A172 (cell line): Measurements from ENCODE around the gene PDIA2. TPM values are rescaled to one million over a fixed set of nuclear protein-coding genes. Genes with fewer than 3 reads are reported as not detected.
"Not testable (repeated sequence)": the region's sequence is repeated elsewhere in the genome, so short reads cannot be mapped to it uniquely, and the experiment has no call there.

ENCODE experiments used
- DNase-seq: peaks from one replicate; pipeline ENCODE4 v3.0.0-alpha.2; 2015; ENCODE audit warnings: low spot score
- total RNA-seq: library from RNA; depleted of rRNA; stranded (reverse); fragments of >200 nt; shearing (Covaris generic); gene quantifications from 2 replicates; pipeline ENCODE4 v1.2.3, GENCODE V29; 2014; rRNA removed

PDIA2 gene, protein sequence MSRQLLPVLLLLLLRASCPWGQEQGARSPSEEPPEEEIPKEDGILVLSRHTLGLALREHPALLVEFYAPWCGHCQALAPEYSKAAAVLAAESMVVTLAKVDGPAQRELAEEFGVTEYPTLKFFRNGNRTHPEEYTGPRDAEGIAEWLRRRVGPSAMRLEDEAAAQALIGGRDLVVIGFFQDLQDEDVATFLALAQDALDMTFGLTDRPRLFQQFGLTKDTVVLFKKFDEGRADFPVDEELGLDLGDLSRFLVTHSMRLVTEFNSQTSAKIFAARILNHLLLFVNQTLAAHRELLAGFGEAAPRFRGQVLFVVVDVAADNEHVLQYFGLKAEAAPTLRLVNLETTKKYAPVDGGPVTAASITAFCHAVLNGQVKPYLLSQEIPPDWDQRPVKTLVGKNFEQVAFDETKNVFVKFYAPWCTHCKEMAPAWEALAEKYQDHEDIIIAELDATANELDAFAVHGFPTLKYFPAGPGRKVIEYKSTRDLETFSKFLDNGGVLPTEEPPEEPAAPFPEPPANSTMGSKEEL
- total RNA-seq = 0.29 and 0.41 TPM in 2 replicates

DNA sequence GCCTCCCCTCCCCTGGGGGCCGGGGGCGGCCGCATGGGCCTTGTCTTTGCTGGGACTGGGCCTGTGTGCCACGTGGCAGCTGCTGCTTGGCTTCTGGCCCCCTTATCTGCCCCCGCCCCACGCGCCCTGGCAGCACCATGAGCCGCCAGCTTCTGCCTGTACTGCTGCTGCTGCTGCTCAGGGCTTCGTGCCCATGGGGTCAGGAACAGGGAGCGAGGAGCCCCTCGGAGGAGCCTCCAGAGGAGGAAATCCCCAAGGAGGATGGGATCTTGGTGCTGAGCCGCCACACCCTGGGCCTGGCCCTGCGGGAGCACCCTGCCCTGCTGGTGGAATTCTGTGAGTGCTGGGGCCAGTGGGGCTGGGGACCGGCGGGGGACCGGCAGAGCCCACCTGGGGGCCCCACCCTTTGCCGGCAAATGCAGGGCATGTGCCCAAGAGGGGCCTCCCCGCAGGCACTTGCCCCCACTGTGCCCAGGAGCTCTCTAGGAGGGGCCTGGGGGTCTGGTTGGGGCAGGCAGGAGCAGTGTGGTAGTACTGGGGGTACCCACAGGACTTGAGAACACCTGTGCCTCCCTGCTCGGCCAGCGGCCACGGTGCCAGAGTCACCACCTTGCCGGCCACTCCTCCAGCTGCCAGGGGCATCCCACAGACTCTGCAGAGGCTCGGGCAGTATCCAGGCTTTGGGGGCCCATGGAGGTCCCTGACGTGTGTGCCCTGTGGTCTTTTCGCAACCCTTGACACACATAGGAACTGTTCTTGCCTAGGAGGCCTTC lies at the start of gene PDIA2:
TSS of gene PDIA2 (plus strand) at position 132 of the 773 bp plus-strand sequence. CDS start at position 138, 6 bp downstream.
- no peak for DNase-seq

- peak; percentile 87 for DNase-seq
Observed at GRCh38 chr16:234468-235305, 48.3 kb upstream of the PDIA2 start, which contains the start of gene FAM234A. Gene FAM234A, plus strand, starts transcription at chr16:234821. Its CDS starts 19,593 bp downstream, at chr16:254414.

- no peak for DNase-seq
Observed at GRCh38 chr16:239948-240277, 43.1 kb upstream of the PDIA2 start.

DNA sequence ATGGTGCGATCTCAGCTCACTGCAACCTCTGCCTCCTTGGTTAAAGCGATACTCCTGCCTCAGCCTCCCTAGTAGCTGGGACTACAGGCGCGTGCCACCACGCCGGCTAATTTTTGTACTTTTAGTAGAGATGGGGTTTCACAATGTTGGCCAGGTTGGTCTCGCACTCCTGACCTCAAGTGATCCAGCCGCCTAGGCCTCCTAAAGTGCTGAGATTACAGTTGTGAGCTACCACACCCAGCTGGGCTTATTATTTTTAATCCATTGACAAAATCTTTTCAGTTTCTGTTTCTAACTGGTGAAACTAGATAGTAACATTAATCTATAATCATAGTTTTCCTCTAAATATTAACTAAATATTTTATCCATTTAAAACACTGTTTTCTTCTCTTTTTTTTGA lies 42.4 kb upstream of the PDIA2 start:
- DNase-seq = no peak

DNA sequence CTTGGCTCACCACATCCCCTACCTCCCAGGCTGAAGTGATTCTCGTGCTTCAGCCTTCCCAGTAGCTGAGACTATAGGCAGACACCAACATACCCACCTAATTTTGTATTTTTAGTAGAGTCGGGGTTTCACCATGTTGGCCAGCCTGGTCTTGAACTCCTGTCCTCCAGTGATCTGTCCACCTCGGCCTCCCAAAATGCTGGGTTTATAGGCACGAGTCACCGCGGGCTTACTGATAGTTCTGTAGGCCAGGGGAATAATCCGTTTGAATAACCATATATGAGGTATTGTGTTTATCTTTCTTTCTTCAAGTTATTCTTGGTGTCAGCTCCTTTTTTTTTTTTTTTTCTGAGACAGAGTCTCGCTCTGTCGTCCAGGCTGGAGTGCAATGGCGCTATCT lies 40.7 kb upstream of the PDIA2 start:
- no peak for DNase-seq

- DNase-seq = no peak
Observed at GRCh38 chr16:243348-243747, 39.6 kb upstream of the PDIA2 start.

DNA sequence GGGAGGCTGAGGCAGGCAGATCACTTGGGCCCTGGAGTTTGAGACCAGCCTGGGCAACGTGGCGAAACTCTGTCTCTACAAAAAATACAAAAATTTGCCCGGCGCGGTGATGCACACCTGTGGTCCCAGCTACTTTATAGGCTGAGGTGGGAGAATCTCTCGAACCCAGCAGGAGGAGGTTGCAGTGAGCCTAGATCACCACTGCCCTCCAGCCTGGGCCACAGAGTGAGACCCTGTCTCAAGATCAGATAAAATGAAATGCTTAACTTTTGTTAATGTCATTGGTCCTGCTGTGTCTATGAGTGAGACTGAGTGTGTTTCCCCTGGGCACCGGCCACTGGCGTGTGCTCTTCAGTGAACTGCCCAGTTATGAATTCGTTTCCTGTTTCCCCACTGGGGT lies 37.9 kb upstream of the PDIA2 start:
- no peak for DNase-seq

- DNase-seq = no peak
Observed at GRCh38 chr16:247027-247426, 35.9 kb upstream of the PDIA2 start.

DNA sequence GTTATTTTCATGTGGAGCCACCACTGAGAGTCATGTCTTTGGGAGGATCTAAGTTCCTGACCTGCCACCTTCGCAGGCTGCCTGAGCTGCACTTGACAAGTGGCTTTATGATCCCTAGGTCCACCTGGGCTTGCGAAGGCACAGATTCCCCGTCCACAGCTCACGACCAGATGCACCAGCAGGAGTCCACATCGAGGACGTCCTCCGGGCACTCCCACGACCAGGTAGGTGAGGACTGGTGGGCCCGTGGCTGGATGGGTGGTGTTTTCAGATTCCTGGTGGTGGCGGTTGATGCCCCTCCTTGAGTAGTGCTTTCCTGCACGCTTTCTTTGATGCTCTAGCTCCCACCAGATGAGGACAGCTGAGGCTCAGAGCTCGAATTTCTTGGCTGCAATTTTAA lies 33.5 kb upstream of the PDIA2 start:
- DNase-seq = no peak

DNA sequence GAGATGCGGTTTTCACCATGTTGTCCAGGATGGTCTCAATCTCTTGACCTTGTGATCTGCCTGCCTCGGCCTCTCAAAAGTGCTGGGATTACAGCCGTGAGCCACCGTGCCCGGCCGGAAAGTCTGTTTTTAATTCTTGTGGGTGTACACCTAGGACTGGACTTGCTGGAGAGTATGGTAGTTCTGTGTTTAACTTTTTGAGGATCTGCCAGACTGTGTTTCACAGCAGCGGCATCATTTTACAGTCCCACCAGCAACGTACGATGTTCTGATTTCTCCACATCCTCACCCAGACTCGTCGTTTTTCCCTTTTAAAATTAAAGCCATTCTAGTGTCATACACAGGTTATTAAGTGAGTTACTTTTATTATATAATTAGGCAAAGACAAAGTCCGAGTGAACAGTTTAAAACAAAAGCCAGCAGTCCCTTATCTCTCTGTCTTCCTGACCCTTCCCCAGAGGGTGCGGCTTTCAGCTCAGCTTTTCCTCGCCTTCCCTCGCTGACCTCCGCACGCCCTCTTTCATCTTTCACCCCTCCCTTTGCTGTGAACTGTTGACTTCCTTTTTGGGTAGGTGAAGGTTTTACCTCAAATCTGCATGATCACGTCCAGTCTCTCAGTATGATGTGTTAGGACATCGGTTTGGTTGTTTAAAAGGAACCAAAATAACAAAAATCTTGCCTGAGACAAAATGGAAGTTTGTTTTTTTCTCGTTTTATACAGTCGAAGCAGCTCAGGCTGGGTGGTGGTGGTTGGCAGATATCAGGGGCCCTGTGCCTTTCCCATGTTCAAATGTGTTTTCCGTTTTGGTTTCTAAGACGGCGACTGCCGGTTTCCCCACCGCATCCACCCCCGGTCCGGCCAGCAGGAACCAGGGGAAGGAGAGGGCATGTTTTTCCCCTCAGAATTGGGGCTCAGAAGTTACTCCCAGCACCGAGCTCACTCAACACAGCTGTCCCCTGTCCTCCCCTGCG lies 30.3 kb upstream of the PDIA2 start:
- no peak for DNase-seq

- no peak for DNase-seq
Observed at GRCh38 chr16:253833-254232, 29.1 kb upstream of the PDIA2 start.

DNA sequence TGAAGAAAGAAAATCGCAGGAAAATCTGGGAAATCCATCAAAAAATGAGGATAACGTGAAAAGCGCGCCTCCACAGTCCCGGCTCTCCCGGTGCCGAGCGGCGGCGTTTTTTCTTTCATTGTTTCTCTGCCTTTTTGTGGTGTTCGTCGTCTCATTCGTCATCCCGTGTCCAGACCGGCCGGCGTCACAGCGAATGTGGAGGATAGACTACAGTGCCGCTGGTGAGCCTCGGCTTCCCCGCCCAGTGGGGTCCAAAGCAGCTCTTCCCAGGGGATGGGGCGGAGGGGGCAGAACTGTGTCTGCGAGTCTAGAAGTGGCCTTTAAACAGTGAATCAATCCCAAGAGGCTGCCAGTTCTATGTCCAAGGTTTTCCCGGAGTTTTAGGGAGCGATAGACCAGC lies 28.5 kb upstream of the PDIA2 start:
- DNase-seq = no peak

DNA sequence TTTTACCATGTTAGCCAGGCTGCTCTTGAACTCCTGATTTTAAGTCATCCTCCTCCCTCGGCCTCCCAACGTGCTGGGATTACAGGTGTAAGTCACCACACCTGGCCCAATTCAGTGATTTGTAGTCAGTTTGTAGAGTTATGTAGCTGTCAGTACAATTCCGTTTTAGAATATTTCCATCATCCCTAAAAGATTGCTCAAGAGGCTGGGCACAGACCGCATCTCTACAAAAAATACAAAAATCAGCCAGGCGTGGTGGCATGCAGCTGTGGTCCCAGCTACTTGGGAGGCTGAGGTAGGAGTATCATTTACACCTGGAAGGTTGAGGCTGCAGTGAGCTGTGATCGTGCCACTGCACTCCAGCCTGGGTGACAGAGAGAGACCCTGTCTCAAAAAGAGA lies 27.8 kb upstream of the PDIA2 start:
- DNase-seq = no peak

GRCh38 chr16:258091-258490 lies 24.9 kb upstream of the PDIA2 start:
- not testable (repeated sequence) for DNase-seq

DNA sequence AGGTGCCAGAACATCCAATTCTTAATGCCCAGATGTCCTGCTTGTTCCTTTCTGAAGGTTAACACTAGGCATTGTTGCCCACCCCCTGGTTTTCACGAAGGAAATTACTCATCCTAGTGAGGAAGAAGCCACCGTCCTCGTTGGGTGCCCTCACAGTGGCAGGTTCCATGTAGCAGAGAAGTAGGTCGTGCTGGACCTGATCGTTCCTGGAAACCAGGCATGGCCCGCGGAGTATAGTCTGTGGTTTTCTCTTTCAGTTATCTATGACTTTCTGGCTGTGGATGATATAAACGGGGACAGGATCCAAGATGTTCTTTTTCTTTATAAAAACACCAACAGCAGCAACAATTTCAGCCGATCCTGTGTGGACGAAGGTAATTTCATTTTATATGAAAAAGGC lies 23.7 kb upstream of the PDIA2 start:
- no peak for DNase-seq

- no peak for DNase-seq
Observed at GRCh38 chr16:259814-260253, 23.1 kb upstream of the PDIA2 start.

GRCh38 chr16:260326-260725 lies 22.6 kb upstream of the PDIA2 start:
- DNase-seq = no peak

DNA sequence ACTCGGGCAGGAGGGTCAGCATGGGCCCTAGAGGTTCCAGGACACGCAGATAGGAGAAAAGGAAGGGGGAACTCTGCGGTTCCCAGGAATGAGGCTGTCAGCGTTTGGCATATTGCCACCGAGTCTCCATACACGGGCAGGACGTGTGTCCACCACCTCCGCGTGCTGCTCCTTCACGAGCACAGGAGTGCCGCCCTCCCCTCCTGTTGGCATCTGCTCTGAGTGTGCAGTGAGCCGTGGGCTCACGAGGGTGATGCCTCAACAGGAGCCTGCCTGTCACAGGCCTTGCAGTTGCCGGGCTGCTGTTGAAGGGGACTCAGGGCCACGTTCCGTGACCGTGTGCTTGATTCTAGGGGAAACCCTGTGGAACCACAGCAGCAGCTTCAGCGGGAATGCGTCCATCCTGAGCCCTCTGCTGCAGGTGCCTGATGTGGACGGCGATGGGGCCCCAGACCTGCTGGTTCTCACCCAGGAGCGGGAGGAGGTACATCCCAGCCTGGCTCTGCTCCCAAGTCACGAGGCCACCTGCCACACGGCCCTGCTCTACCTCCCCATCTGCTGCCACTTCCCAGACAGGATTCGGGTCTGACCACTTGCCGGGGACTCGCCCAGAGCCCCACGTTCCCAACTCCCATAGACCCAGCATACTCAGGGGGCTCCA lies 21.8 kb upstream of the PDIA2 start:
- DNase-seq = no peak

- DNase-seq = no peak
Observed at GRCh38 chr16:262121-262745, 20.7 kb upstream of the PDIA2 start.
